ENCODE results near the gene DAZAP1.

DAZAP1 gene

GRCh38 chr19:1428738-1429391 is 21.5 kb downstream of the DAZAP1 start:
- TF ChIP-seq, protein P1, sequence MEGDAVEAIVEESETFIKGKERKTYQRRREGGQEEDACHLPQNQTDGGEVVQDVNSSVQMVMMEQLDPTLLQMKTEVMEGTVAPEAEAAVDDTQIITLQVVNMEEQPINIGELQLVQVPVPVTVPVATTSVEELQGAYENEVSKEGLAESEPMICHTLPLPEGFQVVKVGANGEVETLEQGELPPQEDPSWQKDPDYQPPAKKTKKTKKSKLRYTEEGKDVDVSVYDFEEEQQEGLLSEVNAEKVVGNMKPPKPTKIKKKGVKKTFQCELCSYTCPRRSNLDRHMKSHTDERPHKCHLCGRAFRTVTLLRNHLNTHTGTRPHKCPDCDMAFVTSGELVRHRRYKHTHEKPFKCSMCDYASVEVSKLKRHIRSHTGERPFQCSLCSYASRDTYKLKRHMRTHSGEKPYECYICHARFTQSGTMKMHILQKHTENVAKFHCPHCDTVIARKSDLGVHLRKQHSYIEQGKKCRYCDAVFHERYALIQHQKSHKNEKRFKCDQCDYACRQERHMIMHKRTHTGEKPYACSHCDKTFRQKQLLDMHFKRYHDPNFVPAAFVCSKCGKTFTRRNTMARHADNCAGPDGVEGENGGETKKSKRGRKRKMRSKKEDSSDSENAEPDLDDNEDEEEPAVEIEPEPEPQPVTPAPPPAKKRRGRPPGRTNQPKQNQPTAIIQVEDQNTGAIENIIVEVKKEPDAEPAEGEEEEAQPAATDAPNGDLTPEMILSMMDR (IDR thresholded peaks at IDR 0.05; ENCODE audit: low read depth, low read length, missing control alignments) = no peak
- no peak for DNase-seq (ENCODE audit: low read depth)
- no peak overlapping the region for H3K4me3 ChIP-seq (ENCODE audit: low read depth, low read length)

- TF ChIP-seq, protein P1 (IDR thresholded peaks at IDR 0.05; ENCODE audit: low read depth, low read length, missing control alignments) = no peak
- H3K4me3 ChIP-seq (ENCODE audit: low read depth, low read length) = no peak overlapping the region
- no peak for DNase-seq (ENCODE audit: low read depth)
These were observed 22.4 kb downstream of the DAZAP1 start for GRCh38 chr19:1429750-1430149.

DNA sequence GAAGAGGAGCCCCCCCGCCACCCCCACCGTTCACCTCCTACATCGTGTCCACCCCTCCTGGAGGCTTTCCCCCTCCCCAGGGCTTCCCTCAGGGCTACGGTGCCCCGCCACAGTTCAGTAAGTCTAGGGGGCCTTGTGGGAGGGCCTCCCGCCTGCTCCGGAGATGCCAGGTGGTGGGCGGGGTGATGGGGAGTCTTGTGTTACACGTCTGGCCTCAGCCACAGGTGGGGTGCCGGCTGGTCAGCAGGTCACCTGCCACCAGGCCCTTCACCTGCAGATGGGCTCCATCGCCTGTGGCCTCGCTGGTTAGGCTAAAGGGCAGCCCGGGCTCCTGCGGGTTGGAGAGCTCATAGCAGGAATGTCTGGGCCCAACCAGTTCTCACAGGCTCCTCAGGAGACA is 22.9 kb downstream of the DAZAP1 start:
- no peak for DNase-seq (ENCODE audit: low read depth)
- TF ChIP-seq, protein P1 (IDR thresholded peaks at IDR 0.05; ENCODE audit: low read depth, low read length, missing control alignments) = no peak
- no peak overlapping the region for H3K4me3 ChIP-seq (ENCODE audit: low read depth, low read length)

DNA sequence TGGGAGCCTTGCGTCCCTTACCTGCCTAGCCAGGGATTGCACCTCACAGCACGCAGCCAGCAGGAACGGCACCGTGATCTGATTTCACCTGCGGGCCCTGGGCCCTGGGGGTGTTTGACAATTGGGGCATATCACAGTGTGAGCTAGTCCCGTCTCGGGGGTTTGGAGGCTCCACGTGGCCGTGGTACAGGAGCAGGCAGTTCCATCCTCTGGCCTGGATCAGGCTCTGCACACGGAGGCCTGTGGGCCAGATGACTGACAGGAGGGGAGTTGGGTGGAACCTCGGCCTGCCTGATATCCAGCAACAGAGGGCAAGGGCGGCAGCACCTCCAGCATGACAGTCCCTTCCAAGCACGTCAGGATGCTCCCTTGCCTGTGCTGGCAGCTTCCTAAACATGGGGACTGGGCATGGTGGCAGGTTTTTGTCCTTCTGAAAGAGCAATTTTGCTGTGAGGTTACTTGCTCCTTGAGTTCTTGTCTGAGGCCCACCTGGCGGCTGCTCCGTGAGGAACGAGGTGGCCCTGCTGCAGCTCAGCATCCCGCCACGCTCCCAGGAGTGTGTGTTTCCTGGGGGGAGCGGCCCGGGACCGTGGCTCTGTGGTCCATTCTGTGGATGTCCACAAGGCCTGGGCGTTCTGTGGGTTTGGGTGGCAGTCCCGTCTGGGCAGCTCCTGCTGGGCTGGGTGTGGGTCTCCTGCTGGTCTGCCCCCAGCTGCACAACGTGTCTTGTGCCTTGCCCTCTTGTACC is 24.5 kb downstream of the DAZAP1 start:
- TF ChIP-seq, protein P1 (IDR thresholded peaks at IDR 0.05; ENCODE audit: low read depth, low read length, missing control alignments) = no peak
- no peak overlapping the region for H3K4me3 ChIP-seq (ENCODE audit: low read depth, low read length)
- no peak for DNase-seq (ENCODE audit: low read depth)

DNA sequence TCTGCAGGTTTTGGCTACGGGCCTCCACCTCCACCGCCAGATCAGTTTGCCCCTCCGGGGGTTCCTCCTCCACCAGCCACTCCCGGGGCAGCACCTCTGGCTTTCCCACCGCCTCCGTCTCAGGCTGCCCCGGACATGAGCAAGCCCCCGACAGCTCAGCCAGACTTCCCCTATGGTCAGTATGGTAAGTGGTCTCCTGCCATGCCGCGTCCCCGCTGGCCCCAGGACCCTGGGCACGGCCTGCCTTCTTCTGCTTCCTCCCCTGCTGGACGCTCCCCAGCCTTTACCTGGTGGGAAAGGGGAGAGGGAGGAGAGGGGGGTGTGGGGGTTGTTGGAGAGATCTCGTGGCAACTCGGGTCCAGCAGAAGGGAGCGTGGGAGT is 25.1 kb downstream of the DAZAP1 start:
- no peak for DNase-seq (ENCODE audit: low read depth)
- no peak overlapping the region for H3K4me3 ChIP-seq (ENCODE audit: low read depth, low read length)
- TF ChIP-seq, protein P1 (IDR thresholded peaks at IDR 0.05; ENCODE audit: low read depth, low read length, missing control alignments) = no peak

- no peak overlapping the region for H3K4me3 ChIP-seq (ENCODE audit: low read depth, low read length)
- no peak for DNase-seq (ENCODE audit: low read depth)
- TF ChIP-seq, protein P1 (IDR thresholded peaks at IDR 0.05; ENCODE audit: low read depth, low read length, missing control alignments) = no peak
These were observed 26.0 kb downstream of the DAZAP1 start for GRCh38 chr19:1433119-1434039.
